Progenitor cell of endocrine pancreas (in vitro differentiated cells): Measurements from ENCODE around the gene ANXA3. TPM values are rescaled to one million over a fixed set of nuclear protein-coding genes. Genes with fewer than 3 reads are reported as not detected.

Source experiments
- DNase-seq: peaks from one replicate; pipeline ENCODE4 v3.0.0; 2021; ENCODE audit warnings: low spot score; ENCODE audit not compliant: unreplicated experiment
- H3K27ac Mint-ChIP-seq: 2 replicates; pipeline ENCODE4 v1.8.0; 2021; ENCODE audit warnings: mild to moderate bottlenecking, moderate library complexity, mixed read lengths
- H3K27me3 Mint-ChIP-seq: 2 replicates; pipeline ENCODE4 v1.8.0; 2021; ENCODE audit warnings: mixed read lengths
- H3K36me3 Mint-ChIP-seq: 2 replicates; pipeline ENCODE4 v1.8.0; 2022; ENCODE audit warnings: mixed read lengths; ENCODE audit not compliant: insufficient read depth
- H3K4me1 Mint-ChIP-seq: 2 replicates; pipeline ENCODE4 v1.8.0; 2021; ENCODE audit warnings: low read depth, mixed read lengths
- H3K4me3 Mint-ChIP-seq: 2 replicates; pipeline ENCODE4 v1.8.0; 2021; ENCODE audit warnings: low read depth, mild to moderate bottlenecking, moderate library complexity, mixed read lengths
- H3K9me3 Mint-ChIP-seq: 2 replicates; pipeline ENCODE4 v1.8.0; 2021; ENCODE audit warnings: low read depth, mixed read lengths
- CTCF ChIP-seq: fragments of 200-600 bp; sonication (generic); IDR thresholded peaks from one replicate; pipeline ENCODE4 v1.5.0; 2021; ENCODE audit warnings: antibody characterized with exemption, mild to moderate bottlenecking; ENCODE audit not compliant: unreplicated experiment
- total RNA-seq: library from RNA; stranded (reverse); gene quantifications from 2 replicates; pipeline ENCODE4 v1.2.1, GENCODE V29; 2021

ANXA3 gene
- total RNA-seq, 1 donor from 2014 or later, result 108 TPM

GRCh38 chr4:78512357-78512920 lies 39.1 kb upstream of the ANXA3 start:
- Mint-ChIP-seq H3K4me3 (no peak overlapping the region), H3K36me3 (peaks cover 16% of the 10 kb centered on the region), H3K27ac (no peak overlapping the region), H3K27me3 (no peaks in the 10 kb centered on the region), H3K9me3 (no peaks in the 10 kb centered on the region), H3K4me1 (no peaks in the 10 kb centered on the region)
- DNase-seq, result no peak
- no peak for TF ChIP-seq CTCF

GRCh38 chr4:78513411-78513975 lies 38.1 kb upstream of the ANXA3 start:
- no peaks in the 10 kb centered on the region for H3K27me3 Mint-ChIP-seq
- H3K4me1 Mint-ChIP-seq, result no peaks in the 10 kb centered on the region
- no peak for DNase-seq
- no peak overlapping the region for H3K27ac Mint-ChIP-seq
- no peaks in the 10 kb centered on the region for H3K9me3 Mint-ChIP-seq
- no peak overlapping the region for H3K4me3 Mint-ChIP-seq
- H3K36me3 Mint-ChIP-seq, result peaks cover 13% of the 10 kb centered on the region
- TF ChIP-seq CTCF, result no peak

- no peaks in the 10 kb centered on the region for H3K9me3 Mint-ChIP-seq
- DNase-seq, result no peak
- peak; percentile 66 for TF ChIP-seq CTCF
- no peak overlapping the region for H3K27ac Mint-ChIP-seq
- H3K4me1 Mint-ChIP-seq, result no peaks in the 10 kb centered on the region
- peaks cover 19% of the 10 kb centered on the region for H3K36me3 Mint-ChIP-seq
- no peaks in the 10 kb centered on the region for H3K27me3 Mint-ChIP-seq
- H3K4me3 Mint-ChIP-seq, result no peak overlapping the region
Measured at GRCh38 chr4:78517050-78517652, 34.4 kb upstream of the ANXA3 start.

- DNase-seq, result no peak
- no peak for TF ChIP-seq CTCF
- no peak overlapping the region for H3K4me3 Mint-ChIP-seq
- H3K9me3 Mint-ChIP-seq, result no peaks in the 10 kb centered on the region
- no peaks in the 10 kb centered on the region for H3K4me1 Mint-ChIP-seq
- no peaks in the 10 kb centered on the region for H3K27me3 Mint-ChIP-seq
- peaks cover 19% of the 10 kb centered on the region for H3K36me3 Mint-ChIP-seq
- no peak overlapping the region for H3K27ac Mint-ChIP-seq
Measured at GRCh38 chr4:78518561-78518960, 33.0 kb upstream of the ANXA3 start.

GRCh38 chr4:78519962-78520361 lies 31.6 kb upstream of the ANXA3 start:
- DNase-seq, result no peak
- TF ChIP-seq CTCF, result no peak
- Mint-ChIP-seq H3K36me3 (peaks cover 28% of the 10 kb centered on the region), H3K9me3 (no peaks in the 10 kb centered on the region), H3K4me1 (peaks cover 1% of the 10 kb centered on the region), H3K27ac (no peak overlapping the region), H3K4me3 (no peak overlapping the region), H3K27me3 (no peaks in the 10 kb centered on the region)
